Measurements from ENCODE around the gene ITPK1. TPM values are rescaled to one million over a fixed set of nuclear protein-coding genes. Genes with fewer than 3 reads are reported as not detected.
A peak's percentile ranks its signal among the peaks of the same experiment; 100 is the strongest.

The ITPK1 gene
- total and polyA plus RNA-seq, 2 experiments from 2014 or later, result 35.9 to 101 TPM

- H4K20me1 ChIP-seq (replicated peaks; ENCODE audit: insufficient read depth), result peaks cover 25% of the 10 kb centered on the region
- no peak overlapping the region for H3K4me2 ChIP-seq
- Mint-ChIP-seq H3K4me1 (peaks cover 87% of the 10 kb centered on the region), H3K27ac (peak overlapping the region; percentile 50; the same call in 1 of the 2 replicates), H3K27me3 (ENCODE audit: insufficient read depth, low read depth, poor library complexity) (peaks cover 44% of the 10 kb centered on the region), H3K9me3 (no peaks in the 10 kb centered on the region; the same call in 1 of the 3 replicates), H3K36me3 (ENCODE audit: low read depth) (peaks cover 19% of the 10 kb centered on the region; the same call in 2 of the 3 replicates), H3K4me3 (no peak overlapping the region)
- TF ChIP-seq ZNF462 (CRISPR knock-in tag; IDR thresholded peaks at IDR 0.05), result no peak
- no peak for TF ChIP-seq JUNB (IDR thresholded peaks at IDR 0.05; ENCODE audit: unreplicated experiment)
- no peak for TF ChIP-seq CREB1 (CRISPR knock-in tag; IDR thresholded peaks at IDR 0.05; ENCODE audit: low read depth)
- no peak for TF ChIP-seq ZNF114 (CRISPR knock-in tag; IDR thresholded peaks at IDR 0.05)
- TF ChIP-seq POLR2AphosphoS5 (IDR thresholded peaks at IDR 0.05; ENCODE audit: low read depth), result no peak
- no peak for TF ChIP-seq REST (IDR thresholded peaks at IDR 0.05; ENCODE audit: unreplicated experiment)
- no peak for TF ChIP-seq ZNF331 (CRISPR knock-in tag; IDR thresholded peaks at IDR 0.05; ENCODE audit: low read depth)
- no peak for TF ChIP-seq EZH2 (IDR thresholded peaks at IDR 0.05; ENCODE audit: low read depth, unreplicated experiment)
- no peak for TF ChIP-seq NANOG (IDR thresholded peaks at IDR 0.05; ENCODE audit: borderline replicate concordance)
- no peak for TF ChIP-seq STAT1 (IDR thresholded peaks at IDR 0.05; ENCODE audit: unreplicated experiment)
- TF ChIP-seq CTCF (conservative IDR thresholded peaks at IDR 0.05; ENCODE audit: low read depth in 2 of 2), result no peak
- no peak for TF ChIP-seq EZH2phosphoT487 (IDR thresholded peaks at IDR 0.05; ENCODE audit: unreplicated experiment)
- TF ChIP-seq ETS1 (IDR thresholded peaks at IDR 0.05), result no peak
- H3K27me3 ChIP-seq (ENCODE audit: insufficient read depth), result no peaks in the 10 kb centered on the region
- ATAC-seq (no peak), DNase-seq (ENCODE audit: low spot score) (no peak)
- H3K4me3 ChIP-seq, result no peak overlapping the region
- no peaks in the 10 kb centered on the region for H3K9me2 ChIP-seq (ENCODE audit: insufficient read depth)
- H3F3A ChIP-seq (replicated peaks; ENCODE audit: low read depth), result 0 out of 2 replicates have a peak, but pooled peaks cover 4% of the 10 kb centered on the region
- H2AFZ ChIP-seq, result no peak overlapping the region
- H3K36me3 ChIP-seq (ENCODE audit: insufficient read depth), result peaks cover 3% of the 10 kb centered on the region; the same call in 1 of the 2 replicates
- H3K4me1 ChIP-seq (ENCODE audit: insufficient read depth), result peaks cover 59% of the 10 kb centered on the region
- peaks cover 95% of the 10 kb centered on the region for H3K79me2 ChIP-seq (replicated peaks; ENCODE audit: insufficient read depth)
- no peak overlapping the region for H3K27ac ChIP-seq (ENCODE audit: low read depth)
Measured at GRCh38 chr14:93044556-93044955, 71.2 kb downstream of the ITPK1 start.

Data from GM23338 (cell line).